Measurements from ENCODE around the gene HBG1. TPM values are rescaled to one million over a fixed set of nuclear protein-coding genes. Genes with fewer than 3 reads are reported as not detected.

HBG1 gene
- total and polyA plus RNA-seq, 2 of the 8 experiments (the other 6 are each of a cell fraction or from before 2014, with no cell fraction given), result 0.26 TPM; not detected in 1

GRCh38 chr11:5231111-5231510 lies 18.5 kb downstream of the HBG1 start:
- H3K9me3 ChIP-seq (ENCODE audit: insufficient read depth in 2 of 2, low read depth in 1 of 2, low read length in 1 of 2), result no peaks in the 10 kb centered on the region
- H3K79me2 ChIP-seq (ENCODE audit: control insufficient read depth in 1 of 2, insufficient read depth in 2 of 2, low read length in 2 of 2), result no peaks in the 10 kb centered on the region
- H4K20me1 ChIP-seq (replicated peaks in 1 of 2; ENCODE audit: control insufficient read depth in 1 of 2, insufficient read depth in 2 of 2, low read length in 2 of 2), result no peaks in the 10 kb centered on the region
- H3K56ac ChIP-seq (replicated peaks; ENCODE audit: insufficient read length, low read depth, low read length), result no peak overlapping the region
- no peak overlapping the region for H4K5ac ChIP-seq (ENCODE audit: insufficient read length, low read depth, low read length)
- H3K27me3 ChIP-seq (replicated peaks in 1 of 4; ENCODE audit: control insufficient read depth in 3 of 4, extremely low read depth in 1 of 4, insufficient read depth in 3 of 4, low read length in 3 of 4), result no peaks in the 10 kb centered on the region
- no peaks in the 10 kb centered on the region for H3K4me1 ChIP-seq (replicated peaks in 1 of 4; ENCODE audit: control insufficient read depth in 3 of 4, insufficient read depth in 4 of 4, low read length in 3 of 4)
- H2BK15ac ChIP-seq (ENCODE audit: low read length), result no peak overlapping the region
- no peak overlapping the region for H3K23ac ChIP-seq (ENCODE audit: insufficient read length)
- H3K9ac ChIP-seq (replicated peaks in 1 of 4; ENCODE audit: extremely low read depth in 1 of 4, low read depth in 3 of 4, low read length in 3 of 4), result no peak overlapping the region
- H3K14ac ChIP-seq (ENCODE audit: insufficient read length), result no peak overlapping the region
- no peak overlapping the region for H3K4me2 ChIP-seq (ENCODE audit: insufficient read depth in 1 of 2, low read depth in 2 of 2, low read length in 2 of 2)
- H2AFZ ChIP-seq (ENCODE audit: low read length), result no peak overlapping the region
- no peaks in the 10 kb centered on the region for H3K79me1 ChIP-seq (ENCODE audit: low read depth, low read length)
- no peaks in the 10 kb centered on the region; the same call in 1 of the 2 replicates for H3K23me2 ChIP-seq (ENCODE audit: low read depth, low read length)
- H3K4ac ChIP-seq (replicated peaks; ENCODE audit: insufficient read length, low read depth, low read length), result no peak overlapping the region
- H4K91ac ChIP-seq (replicated peaks; ENCODE audit: insufficient read length, low read length), result no peak overlapping the region
- no peak overlapping the region for H2BK12ac ChIP-seq (ENCODE audit: low read depth, low read length)
- 86% methylated on average over 2 of the region's 2 CpGs; no CpG with 5 or more reads in 1 of the 2 experiments for WGBS, 2 experiments (ENCODE audit: extremely low coverage in 1 of 2, insufficient coverage in 1 of 2, insufficient read length in 1 of 2, insufficient replicate concordance in 2 of 2, low coverage in 1 of 2, low lambda C conversion rate in 2 of 2, missing lambda C conversion rate in 1 of 2)
- no peak overlapping the region for H3K27ac ChIP-seq (ENCODE audit: low read depth, low read length)
- no peak overlapping the region for H2BK20ac ChIP-seq (ENCODE audit: low read length)
- ChIA-PET CTCF (ENCODE audit: partially characterized antibody) (interaction anchor here (1.7 kb wide), 1 partner anchor 9 kb away, joined by 4 read pairs; no protein-coding TSS in a partner anchor), POLR2A (ENCODE audit: partially characterized antibody) (no interaction called here)
- FAIRE-seq (no peak), DNase-seq (ENCODE audit: low read depth in 1 of 2, low spot score in 2 of 2) (no peak)
- no peak overlapping the region for H3K18ac ChIP-seq (ENCODE audit: extremely low read depth, low read length)
- no peak overlapping the region for H2AK5ac ChIP-seq (ENCODE audit: low read depth, low read length)
- no peak overlapping the region for H4K8ac ChIP-seq (ENCODE audit: extremely low read depth, insufficient read depth, low read length)
- H3K4me3 ChIP-seq (ENCODE audit: extremely low read depth in 1 of 4, insufficient read depth in 2 of 4, low read depth in 3 of 4, low read length in 4 of 4), result no peak overlapping the region
- H2BK120ac ChIP-seq (replicated peaks; ENCODE audit: low read depth, low read length), result no peak overlapping the region
- H3K36me3 ChIP-seq (ENCODE audit: control insufficient read depth in 2 of 4, insufficient read depth in 4 of 4, low read length in 3 of 4), result no peaks in the 10 kb centered on the region
- H2BK5ac ChIP-seq (ENCODE audit: low read depth, low read length), result no peak overlapping the region
- TF ChIP-seq RNF2 (IDR thresholded peaks at IDR 0.05; ENCODE audit: borderline replicate concordance, low read depth, low read length, missing control alignments, poor library complexity, severe bottlenecking), result no peak
- no peak for TF ChIP-seq EZH2 (IDR thresholded peaks at IDR 0.05; ENCODE audit: low read depth, low read length, severe bottlenecking)
- no peak for TF ChIP-seq TAF1 (IDR thresholded peaks at IDR 0.05; ENCODE audit: low read depth, low read length)
- no peak for TF ChIP-seq JUN (IDR thresholded peaks at IDR 0.05; ENCODE audit: low read depth, low read length)
- no peak for TF ChIP-seq SIX5 (IDR thresholded peaks at IDR 0.05; ENCODE audit: low read depth, low read length)
- TF ChIP-seq ASH2L (IDR thresholded peaks at IDR 0.05; ENCODE audit: low read length), result no peak
- no peak for TF ChIP-seq GABPA (IDR thresholded peaks at IDR 0.05; ENCODE audit: borderline replicate concordance, insufficient read depth, low read length)
- no peak for TF ChIP-seq BACH1 (IDR thresholded peaks at IDR 0.05; ENCODE audit: low read length)
- TF ChIP-seq KDM5A (IDR thresholded peaks at IDR 0.05; ENCODE audit: low read length), result no peak
- no peak for TF ChIP-seq CHD2 (IDR thresholded peaks at IDR 0.05; ENCODE audit: low read length)
- no peak for TF ChIP-seq SP2 (IDR thresholded peaks at IDR 0.05; ENCODE audit: low read length)
- TF ChIP-seq RXRA (IDR thresholded peaks at IDR 0.05; ENCODE audit: insufficient read depth, low read depth, low read length), result no peak
- TF ChIP-seq USF2 (IDR thresholded peaks at IDR 0.05; ENCODE audit: low read length), result no peak
- no peak for TF ChIP-seq SUZ12 (IDR thresholded peaks at IDR 0.05; ENCODE audit: low read length)

Measured in H1 (cell line).